Kidney (tissue), 14 donors: ENCODE measurements around the gene IGSF22. TPM values are rescaled to one million over a fixed set of nuclear protein-coding genes. Genes with fewer than 3 reads are reported as not detected.

Source experiments
- DNase-seq, 5 donors: peaks; one replicate each; pipeline ENCODE4 v3.0.0-alpha.2; 2013 to 2020
- FAIRE-seq: peaks from 2 replicates; lab custom pipeline; 2012; peaks lifted over from hg19 to GRCh38; lab: Jason Lieb, UNC
- H3K27ac ChIP-seq, 2 donors: one replicate each; pipeline ENCODE4 v1.7.0; 2013; ENCODE audit warnings: low read depth in 2 of 2, low read length in 2 of 2, inconsistent platforms in 1 of 2
- H3K27me3 ChIP-seq: one replicate; pipeline ENCODE4 v1.7.1; 2013; ENCODE audit warnings: low read length, inconsistent platforms; ENCODE audit not compliant: control insufficient read depth, insufficient read depth
- H3K36me3 ChIP-seq, 3 donors: one replicate each; pipeline versions ENCODE4 v1.7.0 to v1.7.1; 2013; ENCODE audit warnings: low read length in 3 of 3, control low read depth in 1 of 3, inconsistent platforms in 1 of 3; ENCODE audit not compliant: insufficient read depth in 3 of 3, control insufficient read depth in 2 of 3
- H3K4me1 ChIP-seq, 3 donors: one replicate each; pipeline versions ENCODE4 v1.7.0 to v1.7.1; 2013; ENCODE audit warnings: low read length in 3 of 3, inconsistent platforms in 1 of 3, low read depth in 1 of 3; ENCODE audit not compliant: control insufficient read depth in 2 of 3, insufficient read depth in 2 of 3
- H3K4me3 ChIP-seq, 3 donors: one replicate each; pipeline versions ENCODE4 v1.7.0 to v1.8.1; 2013; ENCODE audit warnings: low read length in 3 of 3, control low read depth in 1 of 3, inconsistent platforms in 1 of 3
- H3K9ac ChIP-seq, 3 donors: one replicate each; pipeline versions ENCODE4 v1.7.0 to v1.7.1; 2013; ENCODE audit warnings: low read length in 3 of 3, control low read depth in 1 of 3, inconsistent platforms in 1 of 3
- H3K9me3 ChIP-seq, 3 donors: one replicate each; pipeline versions ENCODE4 v1.7.0 to v1.7.1; 2013; ENCODE audit warnings: low read length in 3 of 3, control low read depth in 1 of 3, inconsistent platforms in 1 of 3; ENCODE audit not compliant: control insufficient read depth in 2 of 3, insufficient read depth in 1 of 3
- CTCF ChIP-seq: IDR thresholded peaks from 3 replicates; pipeline ENCODE4 v1.5.1; 2012; ENCODE audit warnings: mild to moderate bottlenecking, moderate library complexity, borderline replicate concordance; ENCODE audit not compliant: insufficient read depth; ENCODE audit errors: extremely low read depth
- intact Hi-C: fragments of 100-400 bp; cut with DNase I; formaldehyde crosslinking; loops from one replicate; pipeline ENCODE4 v1.11.1; 2022
- polyA plus RNA-seq: library from polyadenylated mRNA; stranded (reverse); fragments of 350-450 nt; fragmentation: Illumina TruSeq; extraction: RNeasy Lipid Tissue Mini Kit (QIAGEN cat#74804); gene quantifications from one replicate; pipeline ENCODE4 v1.2.3, GENCODE V29; 2014; ENCODE audit warnings: low read depth, low replicate concordance; ENCODE audit not compliant: insufficient read depth
- total RNA-seq: library from RNA; stranded (reverse); fragmentation: NEBNext Ultra II Directional; extraction: Animal tissue kit (Norgen Biotek cat#: 25700); gene quantifications from one replicate; pipeline ENCODE4 v1.2.1, GENCODE V29; 2021
- donor health status: control.
- donor health status: control.
- donor health status: control.
- donor health status: control.
- donor health status: control.
- donor health status: DM: yes; HTN: yes; CAD: no.
- donor health status: Normal renal cell carcinoma (clear cell type).

The IGSF22 gene
- total and polyA plus RNA-seq, 2 donors from 2014 or later, result 2.5 to 2.8 TPM

GRCh38 chr11:18748766-18749365 lies 22.9 kb upstream of the IGSF22 start:
- no peak for TF ChIP-seq CTCF
- Histone ChIP-seq H3K36me3 (no peaks in the 10 kb centered on the region), H3K27me3 (no peaks in the 10 kb centered on the region), H3K9ac (no peak overlapping the region), H3K27ac (no peak overlapping the region), H3K4me1 (no peaks in the 10 kb centered on the region), H3K4me3 (no peak overlapping the region), H3K9me3 (no peaks in the 10 kb centered on the region)
- FAIRE-seq, result no peak
- DNase-seq, result no peak
- intact Hi-C loops, result no loop called here

- FAIRE-seq (no peak), DNase-seq (no peak)
Measured at GRCh38 chr11:18745251-18745650, 19.3 kb upstream of the IGSF22 start.

DNA sequence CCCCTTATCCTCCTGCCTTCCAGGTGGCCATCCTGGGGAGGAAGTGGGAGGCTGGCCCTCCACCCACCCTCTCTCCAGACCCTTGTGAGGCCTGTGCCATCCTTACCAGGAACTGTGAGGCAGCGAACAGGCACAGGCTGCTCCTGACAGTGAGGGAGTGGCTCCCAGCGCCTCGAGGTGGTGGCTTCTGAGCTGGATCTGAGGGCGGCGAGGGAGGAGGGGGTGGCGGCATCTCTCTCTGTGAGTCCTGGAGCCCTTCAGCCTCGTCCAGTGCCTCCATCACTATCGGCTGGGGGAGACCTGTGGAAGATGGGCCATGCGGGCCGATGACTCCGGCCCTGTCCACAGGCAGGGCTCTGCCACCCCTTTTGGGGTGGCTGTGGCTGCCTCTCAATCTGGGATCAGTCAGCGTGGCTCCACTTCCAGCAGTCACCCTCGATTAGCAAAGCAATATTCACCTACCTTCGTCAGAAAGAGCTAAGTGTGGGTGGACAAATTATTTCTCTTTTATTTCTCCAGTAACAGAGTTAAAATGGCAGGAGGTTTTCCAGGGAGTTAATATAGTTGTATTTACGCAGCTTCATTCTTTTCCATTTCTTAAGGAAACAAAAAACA lies 18.0 kb upstream of the IGSF22 start:
- Histone ChIP-seq H3K9ac (no peak overlapping the region), H3K27ac (no peak overlapping the region), H3K4me3 (no peak overlapping the region), H3K27me3 (no peaks in the 10 kb centered on the region), H3K36me3 (no peaks in the 10 kb centered on the region), H3K4me1 (no peaks in the 10 kb centered on the region), H3K9me3 (no peaks in the 10 kb centered on the region)
- no peak for TF ChIP-seq CTCF
- DNase-seq (no peak), FAIRE-seq (no peak)
- intact Hi-C loops, result no loop called here

More at GRCh38 chr11:18745251-18745650, 19.3 kb upstream of the IGSF22 start:
- Histone ChIP-seq H3K4me3 (no peak overlapping the region), H3K27ac (no peak overlapping the region), H3K9ac (no peak overlapping the region), H3K4me1 (no peaks in the 10 kb centered on the region), H3K27me3 (no peaks in the 10 kb centered on the region), H3K36me3 (no peaks in the 10 kb centered on the region), H3K9me3 (no peaks in the 10 kb centered on the region)
- no peak for TF ChIP-seq CTCF
- intact Hi-C loops, result no loop called here
